Mononuclear cell (primary cell): ENCODE measurements around the gene OGG1. TPM values are rescaled to one million over a fixed set of nuclear protein-coding genes. Genes with fewer than 3 reads are reported as not detected.

ENCODE experiments used
- H3K27me3 ChIP-seq: 2 replicates; pipeline ENCODE4 v1.6.0; 2011; ENCODE audit warnings: low read length, control low read depth; ENCODE audit not compliant: insufficient read depth
- H3K4me1 ChIP-seq: 2 replicates; pipeline ENCODE4 v1.5.1; 2011; ENCODE audit warnings: mild to moderate bottlenecking, low read length, control low read depth; ENCODE audit not compliant: insufficient read depth
- H3K4me3 ChIP-seq: 2 replicates; pipeline ENCODE4 v1.5.1; 2011; ENCODE audit warnings: mild to moderate bottlenecking, low read length, moderate library complexity
- H3K9me3 ChIP-seq: 2 replicates; pipeline ENCODE4 v1.5.1; 2011; ENCODE audit warnings: low read depth, mild to moderate bottlenecking, control low read depth, low read length
- total RNA-seq: library from RNA; depleted of rRNA; stranded (reverse); fragments of >200 nt; gene quantifications from one replicate; pipeline ENCODE4 v1.2.3, GENCODE V29; 2012

The OGG1 gene
- total RNA-seq, 1 donor = 7.8 TPM

- H3K27me3 ChIP-seq = no peaks in the 10 kb centered on the region
- H3K9me3 ChIP-seq = no peaks in the 10 kb centered on the region
- peaks cover 39% of the 10 kb centered on the region for H3K4me1 ChIP-seq
- no peak overlapping the region for H3K4me3 ChIP-seq
Observed at GRCh38 chr3:9717563-9717962, 32.2 kb upstream of the OGG1 start.

- peaks cover 39% of the 10 kb centered on the region for H3K4me1 ChIP-seq
- no peaks in the 10 kb centered on the region for H3K9me3 ChIP-seq
- H3K27me3 ChIP-seq = no peaks in the 10 kb centered on the region
- H3K4me3 ChIP-seq = no peak overlapping the region
Observed at GRCh38 chr3:9718118-9718517, 31.6 kb upstream of the OGG1 start.

DNA sequence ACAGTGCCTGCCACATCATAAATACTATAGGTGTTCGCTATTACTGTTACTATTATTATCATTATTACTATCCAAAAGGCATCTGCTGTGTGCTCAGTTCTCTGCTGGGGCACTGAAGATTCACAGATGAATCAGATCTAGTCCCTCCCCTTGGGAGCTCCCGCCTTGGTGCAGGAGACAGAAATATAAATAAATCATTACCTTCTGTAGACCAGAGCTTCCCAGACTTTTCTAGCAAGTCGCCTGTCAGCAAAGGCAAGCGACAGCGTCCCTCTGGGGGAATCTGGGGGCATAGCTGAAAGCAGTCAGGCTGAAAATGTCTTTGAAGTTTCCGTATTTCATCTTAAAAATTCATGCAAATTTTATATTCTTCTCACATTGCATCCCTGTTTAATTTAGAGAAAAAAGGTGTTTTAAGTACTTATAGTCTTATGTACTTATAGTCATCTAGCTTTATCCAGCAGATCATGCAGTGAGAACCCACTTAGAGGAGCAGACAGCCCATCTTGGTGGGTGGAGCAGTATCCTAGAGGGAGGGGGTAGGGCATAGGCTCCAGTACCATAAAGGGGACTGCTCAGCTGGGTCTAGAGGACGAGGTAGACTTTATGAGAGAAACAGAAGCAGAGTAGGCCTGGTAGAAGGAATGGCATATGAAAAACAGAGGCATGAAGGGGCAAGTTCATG lies 28.6 kb upstream of the OGG1 start:
- Histone ChIP-seq H3K4me3 (no peak overlapping the region), H3K4me1 (peaks cover 25% of the 10 kb centered on the region), H3K9me3 (no peaks in the 10 kb centered on the region), H3K27me3 (no peaks in the 10 kb centered on the region)

GRCh38 chr3:9721700-9722060 lies 28.1 kb upstream of the OGG1 start:
- peaks cover 22% of the 10 kb centered on the region for H3K4me1 ChIP-seq
- no peaks in the 10 kb centered on the region for H3K27me3 ChIP-seq
- H3K9me3 ChIP-seq = no peaks in the 10 kb centered on the region
- H3K4me3 ChIP-seq = no peak overlapping the region

DNA sequence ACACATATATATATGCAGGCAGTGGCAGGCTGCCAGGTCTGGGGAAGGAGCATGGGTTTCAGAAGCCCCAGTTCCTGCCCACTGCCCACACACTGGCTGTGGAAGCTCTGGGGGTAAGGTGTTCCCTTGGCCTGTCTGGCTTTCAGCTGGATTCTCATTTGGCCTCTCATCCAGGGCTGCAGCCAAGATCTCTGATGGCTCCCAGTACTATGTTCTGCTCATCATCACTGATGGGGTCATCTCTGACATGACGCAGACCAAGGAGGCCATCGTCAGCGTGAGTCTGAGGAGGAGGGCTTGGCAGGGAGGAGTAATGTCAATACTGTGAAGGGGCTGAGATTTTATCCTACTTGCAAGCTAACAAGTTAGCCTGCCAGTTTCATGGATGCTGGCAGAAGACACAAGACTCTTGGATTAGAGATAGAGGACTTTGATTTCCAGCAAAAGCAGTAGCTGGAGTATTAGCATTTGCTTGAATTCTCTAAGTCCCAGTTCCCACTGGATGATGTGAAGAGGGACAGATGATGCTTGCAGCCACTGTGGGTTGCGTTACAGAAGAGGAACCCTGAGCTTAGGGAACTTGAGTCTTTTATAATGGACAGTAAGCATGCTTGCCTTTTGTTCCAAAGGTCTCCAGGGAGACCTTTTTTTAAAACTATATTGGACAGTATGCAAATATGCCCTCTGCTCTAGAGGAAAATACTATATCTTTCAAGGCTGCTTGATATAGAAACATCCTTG lies 23.8 kb upstream of the OGG1 start:
- Histone ChIP-seq H3K4me3 (no peak overlapping the region), H3K27me3 (no peaks in the 10 kb centered on the region), H3K9me3 (no peaks in the 10 kb centered on the region), H3K4me1 (peaks cover 29% of the 10 kb centered on the region)

DNA sequence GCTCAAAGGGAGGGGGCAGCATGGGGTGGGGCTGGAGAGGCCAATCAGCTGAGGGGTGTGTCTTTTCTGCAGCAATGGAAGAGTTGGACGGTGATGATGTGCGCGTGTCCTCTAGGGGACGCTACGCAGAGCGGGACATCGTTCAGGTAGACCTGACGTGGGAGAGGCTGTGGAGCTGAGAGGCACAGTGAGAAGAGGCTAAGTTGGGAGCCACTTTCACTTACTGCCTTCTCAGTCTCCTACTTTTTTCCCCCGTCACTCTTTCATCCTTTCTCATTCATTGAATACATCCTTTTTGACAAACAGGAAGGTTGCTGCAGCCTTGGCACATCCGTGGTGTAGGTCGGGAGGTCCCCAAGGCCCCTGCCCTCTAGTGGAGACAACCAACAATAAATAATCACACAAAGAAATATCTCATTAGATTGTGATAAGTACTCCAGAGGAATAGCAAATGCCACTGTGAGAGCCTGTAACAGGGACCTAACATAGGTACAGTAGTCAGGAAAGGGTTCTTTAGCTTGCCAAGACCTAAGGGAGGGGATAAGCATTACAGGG lies 22.6 kb upstream of the OGG1 start:
- peaks cover 21% of the 10 kb centered on the region for H3K4me1 ChIP-seq
- no peaks in the 10 kb centered on the region for H3K9me3 ChIP-seq
- H3K4me3 ChIP-seq = no peak overlapping the region
- no peaks in the 10 kb centered on the region for H3K27me3 ChIP-seq

DNA sequence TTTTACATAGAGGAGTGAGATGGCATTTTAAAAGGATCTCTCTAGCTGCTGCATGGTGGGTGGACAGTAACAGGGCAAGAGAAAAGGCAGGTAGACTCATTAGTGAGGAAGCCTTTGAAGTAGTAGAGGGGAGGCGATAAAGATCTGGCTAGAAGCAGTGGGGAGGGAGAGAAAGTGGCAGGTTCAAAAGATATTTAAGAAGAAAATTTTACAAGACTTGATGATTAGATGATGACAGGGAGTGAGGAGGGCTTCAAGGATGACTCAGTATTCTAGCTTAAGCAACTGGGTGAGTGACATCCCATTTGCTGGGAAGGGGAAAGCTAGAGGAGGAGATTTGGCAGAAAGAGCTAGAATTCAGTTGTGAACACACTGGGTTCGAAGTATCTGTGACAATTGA lies 22.0 kb upstream of the OGG1 start:
- Histone ChIP-seq H3K4me1 (peaks cover 27% of the 10 kb centered on the region), H3K4me3 (no peak overlapping the region), H3K9me3 (no peaks in the 10 kb centered on the region), H3K27me3 (no peaks in the 10 kb centered on the region)

DNA sequence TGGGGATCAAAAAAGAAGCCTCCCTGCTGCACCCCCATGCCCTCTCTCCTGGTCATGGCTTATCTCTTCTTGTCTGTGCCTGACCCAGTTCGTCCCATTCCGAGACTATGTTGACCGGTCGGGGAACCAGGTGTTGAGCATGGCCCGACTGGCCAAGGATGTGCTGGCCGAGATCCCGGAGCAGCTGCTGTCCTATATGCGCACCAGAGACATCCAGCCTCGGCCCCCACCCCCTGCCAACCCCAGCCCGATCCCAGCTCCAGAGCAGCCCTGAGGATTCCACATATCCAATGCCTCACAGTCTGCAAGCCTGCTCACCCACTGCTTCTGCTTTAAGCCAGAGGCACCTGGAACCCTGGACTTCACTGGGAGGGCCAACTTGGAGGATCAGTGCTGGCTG lies 20.3 kb upstream of the OGG1 start:
- Histone ChIP-seq H3K9me3 (no peaks in the 10 kb centered on the region), H3K27me3 (no peaks in the 10 kb centered on the region), H3K4me3 (no peak overlapping the region), H3K4me1 (peaks cover 44% of the 10 kb centered on the region)

DNA sequence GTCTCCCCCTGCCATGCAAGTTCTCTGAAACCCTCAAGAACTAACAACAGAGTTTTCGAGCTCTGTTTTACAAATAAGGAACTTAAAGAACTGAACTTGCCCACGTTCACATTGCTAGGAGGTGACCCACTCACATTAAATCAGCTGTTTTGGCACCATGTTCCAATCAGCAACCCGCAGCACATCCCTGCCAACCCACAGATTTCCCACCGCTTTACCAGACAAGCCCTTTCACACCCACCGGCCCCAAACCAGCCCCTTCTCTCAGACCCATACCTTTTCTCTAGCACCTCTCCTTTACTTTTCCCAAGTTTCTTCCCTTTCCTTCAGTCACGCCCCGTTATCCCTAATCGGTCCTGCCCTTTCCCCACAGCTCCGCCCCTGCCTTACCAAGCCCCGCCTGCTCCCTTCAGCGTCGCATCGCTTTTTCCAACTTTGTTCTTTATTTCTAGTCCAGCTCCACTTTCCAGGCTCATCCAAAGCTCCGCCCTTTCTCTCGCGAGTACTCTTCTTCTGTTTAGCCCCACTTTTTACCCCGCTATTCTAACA lies 19.0 kb upstream of the OGG1 start:
- Histone ChIP-seq H3K27me3 (no peaks in the 10 kb centered on the region), H3K4me3 (peak overlapping the region; percentile 83), H3K4me1 (peaks cover 55% of the 10 kb centered on the region), H3K9me3 (no peaks in the 10 kb centered on the region)

DNA sequence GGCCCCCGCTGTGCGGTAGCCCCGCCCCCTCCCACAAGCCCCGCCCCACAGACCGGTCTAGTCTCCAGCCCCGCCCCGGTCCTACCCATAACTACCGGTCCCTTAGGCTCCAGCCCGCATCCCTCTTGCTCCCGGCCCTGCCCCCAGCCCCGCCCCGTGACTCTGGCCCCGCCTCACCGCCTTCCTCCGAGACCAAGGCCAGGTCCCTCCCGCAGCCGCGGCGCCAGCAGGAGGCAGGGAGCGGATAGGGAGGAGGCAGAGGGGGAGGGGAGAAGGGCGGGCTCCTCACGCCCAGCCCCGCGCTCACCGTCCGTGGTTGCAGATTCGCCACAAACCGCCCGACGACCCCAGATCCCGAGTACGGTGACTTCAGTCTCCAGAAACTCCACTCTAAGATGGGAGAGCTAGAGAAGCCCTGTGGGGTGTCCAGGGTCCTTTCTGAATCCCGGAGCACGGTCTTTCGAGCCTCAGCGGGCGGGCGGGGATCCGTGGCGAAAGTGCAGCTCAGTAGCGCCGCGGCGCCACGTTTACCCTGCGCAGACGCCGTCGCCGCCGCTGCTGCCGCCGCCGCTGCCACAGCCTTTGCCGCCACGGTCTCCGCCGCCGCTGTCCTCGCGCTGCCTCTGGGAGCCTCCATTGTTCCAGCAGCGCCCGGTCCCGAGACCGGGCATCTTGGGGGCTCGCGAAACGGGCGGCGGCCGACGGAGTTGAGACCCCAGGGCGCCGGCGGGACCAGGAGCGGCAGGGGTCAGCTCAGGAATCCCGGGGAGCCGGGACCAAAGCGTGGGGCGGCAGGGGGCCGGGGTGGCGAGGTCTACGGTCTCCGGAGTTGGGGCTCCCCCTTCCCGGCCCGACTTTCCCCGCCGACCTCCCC lies 18.3 kb upstream of the OGG1 start, which contains the start of gene BRPF1:
BRPF1 (plus strand) TSS at position 530 of the 874 bp plus-strand sequence. CDS start 2,406 bp downstream, outside the sequence.
- Histone ChIP-seq H3K9me3 (no peaks in the 10 kb centered on the region), H3K4me1 (peaks cover 55% of the 10 kb centered on the region), H3K27me3 (no peaks in the 10 kb centered on the region), H3K4me3 (peak within 1 kb of the TSS; percentile 83)

- Histone ChIP-seq H3K9me3 (no peaks in the 10 kb centered on the region), H3K4me3 (peak overlapping the region; percentile 83), H3K27me3 (no peaks in the 10 kb centered on the region), H3K4me1 (peaks cover 47% of the 10 kb centered on the region)
Observed at GRCh38 chr3:9732080-9732739, 17.5 kb upstream of the OGG1 start.

DNA sequence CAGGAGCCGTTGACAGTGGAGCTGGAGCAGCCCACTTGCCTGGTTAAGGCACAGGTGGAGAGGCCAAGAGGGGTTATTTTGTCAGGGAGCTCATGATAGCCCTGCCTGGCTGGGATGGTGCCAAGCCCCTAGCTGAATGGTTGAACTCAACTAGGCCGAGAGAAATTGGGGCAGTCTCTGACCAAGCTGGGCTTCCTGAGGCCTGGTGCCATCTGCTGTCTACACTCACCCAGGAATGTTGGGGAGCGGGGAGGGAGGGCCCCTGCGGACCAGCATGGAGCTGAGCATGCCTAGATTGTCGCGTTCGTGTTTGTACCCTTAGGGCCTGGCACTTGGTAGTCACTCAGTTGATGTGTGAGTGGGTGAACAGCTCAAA lies 17.0 kb upstream of the OGG1 start:
- Histone ChIP-seq H3K9me3 (no peaks in the 10 kb centered on the region), H3K4me3 (peak overlapping the region; percentile 83), H3K4me1 (peaks cover 42% of the 10 kb centered on the region), H3K27me3 (no peaks in the 10 kb centered on the region)

DNA sequence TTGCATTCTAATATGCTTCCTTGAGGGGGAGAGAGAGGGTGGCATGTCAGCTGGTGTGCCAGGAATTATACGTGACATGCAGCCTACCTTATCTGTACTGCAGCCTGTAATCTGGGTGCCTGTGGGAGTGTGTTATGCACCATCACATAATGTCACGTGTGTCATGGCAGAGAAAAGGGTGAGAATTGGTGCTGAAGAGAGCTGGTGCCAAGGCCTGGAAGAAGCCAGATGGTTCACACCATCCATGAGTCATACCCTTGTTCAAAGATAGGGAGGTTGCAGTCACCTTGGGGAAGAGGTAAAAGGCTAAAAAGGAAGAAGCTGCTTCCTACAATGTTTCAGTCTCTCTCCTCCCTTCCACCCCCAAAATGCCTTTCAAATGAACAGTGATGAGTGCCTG lies 12.9 kb upstream of the OGG1 start:
- Histone ChIP-seq H3K27me3 (no peaks in the 10 kb centered on the region), H3K4me3 (no peak overlapping the region), H3K9me3 (no peaks in the 10 kb centered on the region), H3K4me1 (peaks cover 34% of the 10 kb centered on the region)

- no peaks in the 10 kb centered on the region for H3K9me3 ChIP-seq
- no peak overlapping the region for H3K4me3 ChIP-seq
- peaks cover 13% of the 10 kb centered on the region for H3K4me1 ChIP-seq
- no peaks in the 10 kb centered on the region for H3K27me3 ChIP-seq
Observed at GRCh38 chr3:9739181-9739580, 10.6 kb upstream of the OGG1 start.
